KOPT-K1 (cell line): Measurements from ENCODE around the gene RPTOR.

ENCODE experiments used
- H3K27ac ChIP-seq: fragments of 200-600 bp; sonication (generic); 2 replicates; pipeline ENCODE4 v1.5.1; 2016; ENCODE audit warnings: antibody characterized with exemption, mild to moderate bottlenecking, low read depth, low read length; ENCODE audit not compliant: poor library complexity, severe bottlenecking
- H3K36me3 ChIP-seq: fragments of 200-600 bp; sonication (generic); 2 replicates; pipeline ENCODE4 v1.5.1; 2017; ENCODE audit warnings: antibody characterized with exemption, mild to moderate bottlenecking, low read length, moderate library complexity; ENCODE audit not compliant: insufficient read depth
- H3K9me3 ChIP-seq: fragments of 200-600 bp; sonication (generic); 2 replicates; pipeline ENCODE4 v1.5.1; 2017; ENCODE audit warnings: antibody characterized with exemption, low read length, mild to moderate bottlenecking; ENCODE audit not compliant: insufficient read depth, poor library complexity, severe bottlenecking

Gene RPTOR

DNA sequence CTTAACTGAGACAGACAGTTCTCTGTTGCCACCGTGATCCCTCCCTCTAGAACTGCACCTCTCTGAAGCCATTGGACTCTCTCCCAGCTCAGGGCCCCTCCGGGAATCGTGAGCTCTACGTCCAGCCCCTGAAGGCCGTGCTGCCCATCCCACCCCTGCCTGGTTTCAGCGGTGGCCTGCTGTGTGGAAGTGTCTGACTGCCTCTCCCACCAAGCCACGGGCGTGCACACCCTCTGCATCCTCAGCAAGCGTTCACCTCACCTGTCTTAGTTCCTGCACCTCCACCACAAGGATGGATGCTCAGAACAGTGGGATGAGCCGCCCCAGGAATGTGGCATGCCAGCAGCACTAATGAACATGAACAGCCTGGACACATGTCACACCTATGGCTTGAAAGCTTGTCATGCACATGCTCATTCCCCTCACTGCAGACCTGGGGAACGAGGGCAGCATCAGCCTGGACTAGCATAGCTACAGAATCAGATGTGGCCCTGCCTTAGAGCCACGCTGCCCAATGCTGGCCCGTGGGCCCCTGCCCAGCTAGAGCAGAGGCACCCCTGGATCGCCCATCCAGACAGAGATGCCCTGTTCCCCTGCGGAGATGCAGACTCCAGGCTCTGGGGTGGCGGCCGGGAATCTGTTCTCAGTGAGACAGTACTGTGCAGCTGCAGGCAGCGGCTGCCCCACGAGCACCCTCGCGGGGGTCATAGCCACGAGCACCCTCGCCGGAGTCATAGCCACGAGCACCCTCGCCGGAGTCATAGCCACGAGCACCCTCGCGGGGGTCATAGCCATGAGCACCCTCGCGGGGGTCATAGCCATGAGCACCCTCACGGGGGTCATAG lies 373.3 kb downstream of the RPTOR start:
- Histone ChIP-seq H3K27ac (no peak overlapping the region), H3K36me3 (peaks cover 95% of the 10 kb centered on the region), H3K9me3 (peaks cover 20% of the 10 kb centered on the region)

GRCh38 chr17:80918731-80919130 lies 374.1 kb downstream of the RPTOR start:
- peaks cover 15% of the 10 kb centered on the region for H3K9me3 ChIP-seq
- peaks cover 95% of the 10 kb centered on the region for H3K36me3 ChIP-seq
- no peak overlapping the region for H3K27ac ChIP-seq

- no peak overlapping the region for H3K27ac ChIP-seq
- H3K36me3 ChIP-seq, result peaks cover 95% of the 10 kb centered on the region
- peaks cover 6% of the 10 kb centered on the region for H3K9me3 ChIP-seq
Observed at GRCh38 chr17:80919331-80920311, 375.0 kb downstream of the RPTOR start.

DNA sequence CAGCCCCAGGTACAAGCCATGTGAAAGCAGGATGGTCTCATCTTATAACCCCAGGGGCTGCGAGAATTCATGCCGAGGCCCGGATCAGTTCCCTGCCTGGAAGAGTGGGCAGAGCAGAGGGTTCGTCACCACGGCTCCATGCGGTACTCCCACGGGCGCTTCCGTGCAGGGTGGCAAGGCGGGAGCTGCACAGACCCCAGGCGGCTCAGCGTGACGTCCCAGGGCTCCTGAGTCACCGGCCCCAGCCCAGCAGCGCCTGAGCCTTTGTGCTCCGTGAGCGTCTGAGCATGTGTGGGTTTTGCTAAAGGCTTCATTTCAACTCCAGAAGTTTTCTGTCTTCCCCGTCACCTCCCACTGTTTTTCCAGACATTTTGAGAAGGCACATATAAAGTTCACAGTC lies 375.8 kb downstream of the RPTOR start:
- H3K36me3 ChIP-seq, result peaks cover 98% of the 10 kb centered on the region

GRCh38 chr17:80921159-80921558 lies 376.5 kb downstream of the RPTOR start:
- H3K36me3 ChIP-seq, result peaks cover 99% of the 10 kb centered on the region
- no peak overlapping the region for H3K27ac ChIP-seq
- H3K9me3 ChIP-seq, result no peaks in the 10 kb centered on the region

More for the DNA sequence above, 375.8 kb downstream of the RPTOR start:
- no peak overlapping the region for H3K27ac ChIP-seq
- H3K9me3 ChIP-seq, result no peaks in the 10 kb centered on the region

DNA sequence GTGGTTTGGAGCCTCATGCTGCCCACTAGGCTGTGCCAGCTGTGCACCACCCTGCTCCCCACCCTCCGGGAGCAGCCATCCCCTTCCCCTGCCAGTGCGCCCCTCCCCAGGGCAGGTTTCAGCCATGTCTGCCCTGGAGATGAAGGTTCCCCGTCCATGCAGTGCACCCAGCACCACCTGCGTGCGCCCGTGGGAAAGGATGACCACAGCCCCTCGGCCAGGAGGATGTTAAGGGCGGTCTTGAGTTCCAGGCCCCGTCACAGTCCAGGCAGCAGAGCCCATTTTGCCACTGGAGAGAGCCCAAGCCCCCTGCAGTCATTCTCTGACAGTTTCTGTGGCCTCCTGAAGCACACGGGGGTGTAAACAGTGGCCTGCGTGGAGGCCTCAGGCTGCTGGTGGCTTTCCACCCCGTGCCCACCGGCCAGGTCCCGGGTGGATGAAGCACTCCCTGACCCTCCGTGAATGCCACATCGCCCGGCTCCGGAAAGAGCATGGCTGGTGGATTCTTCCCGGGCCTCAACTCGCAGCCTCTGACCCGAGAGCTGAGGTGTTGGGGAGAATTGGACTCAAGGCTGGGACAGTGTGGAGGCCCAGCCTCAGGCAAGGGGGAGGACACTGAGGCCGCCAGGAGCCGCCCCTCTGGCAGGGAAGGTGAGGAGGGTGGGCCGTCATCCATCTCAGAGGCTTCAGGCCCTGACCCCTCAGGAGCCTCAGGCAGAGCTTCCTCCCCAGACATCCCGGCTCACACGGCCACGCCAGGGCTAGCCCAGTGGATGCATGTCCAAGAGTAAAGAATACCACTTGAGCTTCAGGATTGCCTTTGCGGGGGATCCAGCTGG lies 377.3 kb downstream of the RPTOR start:
- Histone ChIP-seq H3K27ac (no peak overlapping the region), H3K36me3 (peaks cover 99% of the 10 kb centered on the region)

DNA sequence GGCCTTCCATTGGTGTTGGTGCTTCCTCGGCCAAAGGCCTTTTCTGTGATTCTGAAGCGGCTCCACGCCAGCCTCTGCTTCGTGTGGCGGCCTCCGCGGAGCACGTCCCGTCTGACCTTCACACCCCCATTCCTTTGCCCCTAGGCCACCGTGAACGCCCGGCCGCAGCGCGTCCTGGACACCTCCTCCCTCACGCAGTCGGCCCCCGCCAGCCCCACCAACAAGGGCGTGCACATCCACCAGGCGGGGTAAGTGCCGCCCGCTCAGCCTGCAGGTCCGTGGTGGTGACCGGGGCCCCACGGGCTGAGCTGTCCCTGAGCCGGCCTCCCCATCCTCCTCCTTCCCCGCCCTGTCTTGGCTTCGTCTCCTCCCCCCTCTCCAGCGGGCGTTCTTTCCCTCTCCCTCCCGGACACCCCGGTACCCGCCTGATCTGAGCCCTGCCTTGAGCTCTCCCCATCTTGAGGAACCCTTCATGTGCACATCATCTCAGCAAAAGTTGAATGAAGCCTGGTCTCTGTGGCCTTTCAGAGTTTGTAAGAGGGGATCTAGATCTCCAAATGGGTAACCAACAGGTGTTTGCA lies 378.0 kb downstream of the RPTOR start:
- Histone ChIP-seq H3K36me3 (peaks cover 100% of the 10 kb centered on the region), H3K27ac (no peak overlapping the region), H3K9me3 (no peaks in the 10 kb centered on the region)

More for the DNA sequence above, 377.3 kb downstream of the RPTOR start:
- H3K9me3 ChIP-seq, result no peaks in the 10 kb centered on the region

DNA sequence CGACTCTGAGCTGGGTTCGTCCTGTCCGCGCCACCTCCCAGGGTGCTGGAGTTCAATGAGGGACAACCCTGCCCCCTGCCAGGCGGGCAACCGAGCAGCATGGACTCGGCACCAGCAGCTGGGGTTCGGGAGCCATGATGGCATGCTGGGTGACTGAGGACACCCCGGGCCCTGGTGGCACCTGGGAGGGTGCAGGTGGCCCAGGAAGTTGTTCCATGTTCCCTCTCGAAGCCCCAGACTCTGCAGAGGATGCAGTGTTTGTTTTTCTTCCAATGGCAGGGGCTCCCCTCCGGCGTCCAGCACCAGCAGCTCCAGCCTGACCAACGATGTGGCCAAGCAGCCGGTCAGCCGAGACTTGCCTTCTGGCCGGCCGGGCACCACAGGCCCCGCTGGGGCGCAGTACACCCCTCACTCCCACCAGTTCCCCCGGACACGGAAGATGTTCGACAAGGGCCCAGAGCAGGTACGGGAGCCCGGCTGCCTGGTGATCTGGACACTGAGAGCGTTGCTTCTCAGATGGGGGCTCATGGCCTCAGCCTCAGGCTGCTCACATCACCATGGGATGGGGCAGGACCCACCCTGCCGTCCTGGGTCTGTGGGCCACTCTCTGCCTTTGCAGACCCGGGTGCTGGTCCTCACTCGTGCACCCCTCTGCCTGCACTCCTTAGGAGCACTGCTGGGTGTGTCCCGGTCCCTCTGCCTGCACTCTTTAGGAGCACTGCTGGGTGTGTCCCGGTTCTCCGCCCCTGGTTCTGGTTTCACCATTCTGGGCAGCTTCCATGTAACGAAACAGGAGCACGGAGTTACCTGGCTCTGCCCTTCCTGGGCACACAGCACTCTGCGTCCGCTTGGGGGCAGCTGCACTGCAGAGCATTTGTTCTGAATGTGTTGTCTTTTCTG lies 378.8 kb downstream of the RPTOR start:
- Histone ChIP-seq H3K27ac (no peak overlapping the region), H3K36me3 (peaks cover 100% of the 10 kb centered on the region), H3K9me3 (no peaks in the 10 kb centered on the region)

DNA sequence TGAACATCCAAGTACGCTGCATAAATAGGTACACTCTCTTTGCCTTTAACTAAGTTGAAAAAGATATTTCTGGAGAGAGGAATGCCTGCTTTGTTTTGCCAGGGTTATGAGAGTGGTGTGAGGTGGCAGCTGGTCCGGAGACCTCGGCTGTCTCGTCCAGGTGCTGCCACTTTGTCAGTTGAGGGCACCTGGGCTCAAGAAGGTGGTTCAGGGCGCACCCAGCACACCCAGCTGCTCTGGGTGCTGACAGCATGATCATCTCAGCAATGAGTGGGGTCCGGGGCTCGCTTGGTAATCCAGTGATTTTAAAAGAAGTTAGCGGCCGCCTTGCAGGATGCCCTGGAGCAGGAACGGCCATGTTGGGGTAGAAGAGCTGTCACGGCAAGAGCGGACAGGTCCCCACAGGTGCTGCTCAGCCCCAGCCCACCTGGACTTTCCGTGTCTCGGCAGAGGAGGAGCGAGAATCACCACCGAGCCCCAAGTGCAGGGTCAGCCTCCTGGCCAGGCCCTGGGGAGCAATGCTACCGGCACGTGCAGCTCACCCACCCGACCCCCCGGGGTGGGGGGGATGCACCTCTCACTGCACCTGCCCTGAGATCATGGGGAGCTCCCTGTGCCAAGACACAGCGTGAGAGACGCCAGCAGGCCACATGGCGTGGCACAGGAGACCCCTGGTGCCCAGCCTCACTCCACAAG lies 379.6 kb downstream of the RPTOR start:
- Histone ChIP-seq H3K36me3 (peaks cover 100% of the 10 kb centered on the region), H3K9me3 (no peaks in the 10 kb centered on the region), H3K27ac (no peak overlapping the region)

- H3K27ac ChIP-seq, result no peak overlapping the region
- peaks cover 99% of the 10 kb centered on the region for H3K36me3 ChIP-seq
- H3K9me3 ChIP-seq, result no peaks in the 10 kb centered on the region
Observed at GRCh38 chr17:80924807-80925610, 380.4 kb downstream of the RPTOR start.

GRCh38 chr17:80925688-80926335 lies 381.2 kb downstream of the RPTOR start:
- Histone ChIP-seq H3K27ac (no peak overlapping the region), H3K36me3 (peaks cover 99% of the 10 kb centered on the region), H3K9me3 (no peaks in the 10 kb centered on the region)

- Histone ChIP-seq H3K9me3 (no peaks in the 10 kb centered on the region), H3K36me3 (peaks cover 99% of the 10 kb centered on the region), H3K27ac (no peak overlapping the region)
Observed at GRCh38 chr17:80926591-80927250, 382.1 kb downstream of the RPTOR start.
